ENCODE measurements around the gene NDUFB5. TPM values are rescaled to one million over a fixed set of nuclear protein-coding genes. Genes with fewer than 3 reads are reported as not detected.

The NDUFB5 gene
- total RNA-seq, 1 experiment from 2014 or later, result 78.9 TPM

- H4K20me1 ChIP-seq (ENCODE audit: control insufficient read depth, insufficient read depth, insufficient read length), result no peaks in the 10 kb centered on the region
Observed at GRCh38 chr3:179668429-179668828, 63.8 kb downstream of the NDUFB5 start.

More at GRCh38 chr3:179668429-179668828, 63.8 kb downstream of the NDUFB5 start:
- Histone ChIP-seq H3K56ac (ENCODE audit: insufficient read length, low read depth, low read length) (no peak overlapping the region), H3K27me3 (ENCODE audit: insufficient read depth, low read length) (no peaks in the 10 kb centered on the region), H3K9ac (ENCODE audit: extremely low read depth, insufficient read length, low read length) (no peak overlapping the region), H3K27ac (ENCODE audit: insufficient read length, low read depth, low read length) (no peak overlapping the region), H3K4me2 (ENCODE audit: insufficient read depth, insufficient read length, low read length) (no peak overlapping the region), H2AK5ac (ENCODE audit: insufficient read length, low read length) (no peak overlapping the region), H2AFZ (ENCODE audit: low read length) (no peak overlapping the region), H4K91ac (ENCODE audit: insufficient read length, low read depth, low read length) (no peak overlapping the region), H3K9me3 (ENCODE audit: control insufficient read depth, low read depth, low read length) (no peaks in the 10 kb centered on the region), H3K23ac (ENCODE audit: insufficient read length, low read depth, low read length) (no peak overlapping the region), H3K4ac (ENCODE audit: low read depth, low read length) (no peak overlapping the region), H2BK120ac (ENCODE audit: low read depth, low read length, poor library complexity, severe bottlenecking) (no peak overlapping the region), H2BK12ac (ENCODE audit: insufficient read length, low read depth, low read length) (no peak overlapping the region), H3K4me1 (ENCODE audit: insufficient read depth, low read length) (peaks cover 5% of the 10 kb centered on the region; the same call in 1 of the 2 replicates), H3K14ac (ENCODE audit: insufficient read depth, low read length) (no peak overlapping the region), H2BK20ac (ENCODE audit: low read depth, low read length, poor library complexity, severe bottlenecking) (no peak overlapping the region), H3K23me2 (ENCODE audit: insufficient read length, low read depth, low read length, poor library complexity, severe bottlenecking) (no peaks in the 10 kb centered on the region), H2BK5ac (ENCODE audit: insufficient read length, low read length) (no peak overlapping the region), H3T11ph (ENCODE audit: low read length) (no peak overlapping the region), H4K8ac (replicated peaks; ENCODE audit: insufficient read length, low read depth, low read length) (no peak overlapping the region), H3K79me1 (ENCODE audit: insufficient read depth, low read depth, low read length, poor library complexity, severe bottlenecking) (peaks cover 22% of the 10 kb centered on the region), H2BK15ac (ENCODE audit: low read depth, low read length) (no peak overlapping the region), H3K18ac (ENCODE audit: insufficient read length, low read depth, low read length) (no peak overlapping the region), H4K5ac (ENCODE audit: insufficient read length, low read depth, low read length) (no peak overlapping the region), H3K79me2 (ENCODE audit: insufficient read depth, low read length) (peaks cover 12% of the 10 kb centered on the region; the same call in 1 of the 2 replicates)
- no peaks in the 10 kb centered on the region; a peak in 1 of 7 replicates for H3K36me3 Mint-ChIP-seq (ENCODE audit: insufficient read depth in 1 of 3, low read depth in 3 of 3)
- no peaks in the 10 kb centered on the region; a peak in 1 of 5 replicates for H3K9me3 Mint-ChIP-seq
- H3K27ac Mint-ChIP-seq, result no peak overlapping the region; a peak in 1 of 7 replicates
- no CpG with 5 or more reads among the region's 1 CpG for WGBS (ENCODE audit: extremely low coverage, insufficient read length, low lambda C conversion rate)
- no peak for DNase-seq
- H3K4me3 Mint-ChIP-seq, result no peak overlapping the region
- peaks cover 30 to 37% of the 10 kb centered on the region in 2 experiments for H3K4me1 Mint-ChIP-seq
- TF ChIP-seq CTCF (conservative IDR thresholded peaks at IDR 0.05), result no peak
- no peaks in the 10 kb centered on the region for H3K27me3 Mint-ChIP-seq (ENCODE audit: low read depth)

Measured in H9 (cell line).